SK-N-SH (cell line): ENCODE measurements around the gene LY6G5C. TPM values are rescaled to one million over a fixed set of nuclear protein-coding genes. Genes with fewer than 3 reads are reported as not detected.

Source experiments
- CTCF ChIA-PET: fragments of 300-600, 350-600 bp; formaldehyde crosslinking; extraction: SDS; loops from one replicate; lab custom pipeline; 2021; lab: Yijun Ruan, JAX
- POLR2A ChIA-PET: fragments of 350-600 bp; sonication (Branson Sonifier 250); formaldehyde crosslinking; extraction: SDS; loops from one replicate; lab custom pipeline; 2020; ENCODE audit warnings: antibody characterized with exemption, inconsistent platforms; lab: Yijun Ruan, JAX
- DNase-seq: peaks from one replicate; pipeline ENCODE4 v3.0.0; 2012
- H2AFZ ChIP-seq: fragments of 200-600 bp; sonication (generic); 2 replicates; pipeline ENCODE4 v1.8.1; 2016; ENCODE audit warnings: antibody characterized with exemption, mild to moderate bottlenecking, low read depth
- H3F3A ChIP-seq: fragments of 200-600 bp; sonication (generic); replicated peaks from 2 replicates; pipeline ENCODE3; 2016; ENCODE audit warnings: antibody characterized with exemption, mild to moderate bottlenecking; ENCODE audit not compliant: insufficient read depth
- H3K27ac ChIP-seq, 2 experiments: fragments of 200-500 bp in 1 of 2; fragments of 200-600 bp in 1 of 2; sonication (Bioruptor generic) in 1 of 2; sonication (generic), shearing (Covaris generic) in 1 of 2; 2 replicates each; pipeline versions ENCODE4 v1.5.1 to v1.6.1; 2014 to 2016; ENCODE audit warnings: low read depth in 2 of 2, inconsistent platforms in 1 of 2, low read length in 1 of 2, mild to moderate bottlenecking in 1 of 2, mixed read lengths in 1 of 2
- H3K27me3 ChIP-seq: fragments of 200-600 bp; sonication (generic), shearing (Covaris generic); 2 replicates; pipeline ENCODE4 v1.6.1; 2016; ENCODE audit warnings: mixed run types; ENCODE audit not compliant: insufficient read depth
- H3K36me3 ChIP-seq, 2 experiments: fragments of 200-500 bp in 1 of 2; fragments of 200-600 bp in 1 of 2; sonication (Bioruptor generic) in 1 of 2; sonication (generic) in 1 of 2; replicated peaks in 1 of 2; 2 replicates each; pipeline versions ENCODE3 to v1.5.1; 2014 to 2016; ENCODE audit warnings: low read length in 1 of 2, mild to moderate bottlenecking in 1 of 2; ENCODE audit not compliant: insufficient read depth in 2 of 2, control insufficient read depth in 1 of 2
- H3K4me1 ChIP-seq, 2 experiments: fragments of 200-500 bp in 1 of 2; fragments of 200-600 bp in 1 of 2; sonication (Bioruptor generic) in 1 of 2; sonication (generic), shearing (Covaris generic) in 1 of 2; 2 replicates each; pipeline versions ENCODE4 v1.5.1 to v1.6.1; 2014 to 2016; ENCODE audit warnings: low read depth in 1 of 2, low read length in 1 of 2, mixed run types in 1 of 2; ENCODE audit not compliant: insufficient read depth in 2 of 2, control insufficient read depth in 1 of 2
- H3K4me2 ChIP-seq: fragments of 200-600 bp; sonication (generic), shearing (Covaris generic); 2 replicates; pipeline ENCODE4 v1.6.1; 2017; ENCODE audit warnings: mixed run types
- H3K4me3 ChIP-seq, 2 experiments: fragments of 200-500 bp in 1 of 2; fragments of 200-600 bp in 1 of 2; sonication (Bioruptor generic) in 1 of 2; sonication (generic), shearing (Covaris generic) in 1 of 2; 2 replicates each; pipeline versions ENCODE4 v1.5.1 to v1.8.1; 2014 to 2016; ENCODE audit warnings: low read depth in 2 of 2, inconsistent platforms in 1 of 2, low read length in 1 of 2, mild to moderate bottlenecking in 1 of 2, mixed read lengths in 1 of 2, moderate library complexity in 1 of 2
- H3K79me2 ChIP-seq: fragments of 200-600 bp; sonication (generic); 2 replicates; pipeline ENCODE4 v1.8.1; 2017; ENCODE audit warnings: mild to moderate bottlenecking; ENCODE audit not compliant: insufficient read depth
- H3K9ac ChIP-seq: fragments of 200-600 bp; sonication (generic); 2 replicates; pipeline ENCODE4 v1.6.1; 2017; ENCODE audit warnings: mixed run types
- H3K9me2 ChIP-seq: fragments of 200-600 bp; sonication (generic); 2 replicates; pipeline ENCODE4 v1.6.1; 2017; ENCODE audit warnings: mixed run types
- H3K9me3 ChIP-seq: fragments of 200-600 bp; sonication (generic); 2 replicates; pipeline ENCODE4 v1.6.1; 2017; ENCODE audit warnings: mixed run types, mild to moderate bottlenecking, moderate library complexity
- H4K20me1 ChIP-seq: fragments of 200-600 bp; sonication (generic); 2 replicates; pipeline ENCODE4 v1.6.1; 2017; ENCODE audit warnings: mild to moderate bottlenecking, mixed run types; ENCODE audit not compliant: insufficient read depth
- CHD2 ChIP-seq: fragments of 150-350 bp; IDR thresholded peaks from 2 replicates; pipeline ENCODE4 v1.6.1; 2018; ENCODE audit warnings: low read length; ENCODE audit not compliant: partially characterized antibody
- EP300 ChIP-seq, 2 experiments: IDR thresholded peaks; 2 replicates each; pipeline versions ENCODE4 v1.4.0 to v1.6.1; 2012; ENCODE audit warnings: borderline replicate concordance in 1 of 2, low read depth in 1 of 2, low read length in 1 of 2
- FOSL2 ChIP-seq: IDR thresholded peaks from 2 replicates; pipeline ENCODE4 v1.4.0; 2012; ENCODE audit warnings: low read depth, mild to moderate bottlenecking, moderate library complexity, borderline replicate concordance
- FOXM1 ChIP-seq: IDR thresholded peaks from 2 replicates; pipeline ENCODE4 v1.4.0; 2012; ENCODE audit warnings: low read depth, mild to moderate bottlenecking
- GABPA ChIP-seq: IDR thresholded peaks from 2 replicates; pipeline ENCODE4 v1.4.0; 2012; ENCODE audit warnings: low read depth, mild to moderate bottlenecking
- GATA2 ChIP-seq: sonication (generic); formaldehyde crosslinking; IDR thresholded peaks from 2 replicates; pipeline ENCODE4 v1.5.0; 2020; ENCODE audit warnings: mild to moderate bottlenecking, missing genetic modification reagents
- MEF2A ChIP-seq: IDR thresholded peaks from 2 replicates; pipeline ENCODE4 v1.4.0; 2012; ENCODE audit warnings: low read depth, borderline replicate concordance
- NFIC ChIP-seq: IDR thresholded peaks from 2 replicates; pipeline ENCODE4 v1.4.0; 2012; ENCODE audit warnings: borderline replicate concordance
- POLR2AphosphoS5 ChIP-seq: IDR thresholded peaks from 2 replicates; pipeline ENCODE4 v1.6.1; 2012; ENCODE audit warnings: low read depth, low read length
- RCOR1 ChIP-seq: fragments of 150-350 bp; IDR thresholded peaks from 2 replicates; pipeline ENCODE4 v1.6.1; 2017; ENCODE audit warnings: antibody characterized with exemption, low read length
- RFX5 ChIP-seq: IDR thresholded peaks from 2 replicates; pipeline ENCODE4 v1.6.1; 2012; ENCODE audit warnings: mild to moderate bottlenecking, improper control_type of control experiment, low read length
- RXRA ChIP-seq: IDR thresholded peaks from 2 replicates; pipeline ENCODE4 v1.4.0; 2012; ENCODE audit warnings: low read depth, mild to moderate bottlenecking, borderline replicate concordance
- TAF1 ChIP-seq: IDR thresholded peaks from 2 replicates; pipeline ENCODE4 v1.6.1; 2012; ENCODE audit warnings: low read depth, mild to moderate bottlenecking, low read length, moderate library complexity, borderline replicate concordance
- TCF12 ChIP-seq: IDR thresholded peaks from 2 replicates; pipeline ENCODE4 v1.4.0; 2012
- WGBS: methylation state at CpG from one replicate; pipeline ENCODE4 v1.1.6; 2017; ENCODE audit warnings: low lambda C conversion rate; 5-methylcytosine and 5-hydroxymethylcytosine counted together
- polyA plus RNA-seq, 3 experiments: library from polyadenylated mRNA; depleted of rRNA; stranded (reverse); fragments of >200 nt; gene quantifications; 2 replicates each; pipeline ENCODE4 v1.2.3, GENCODE V29; 2012
- TF ChIP-seq, protein P1 (sequence below): IDR thresholded peaks from 2 replicates; pipeline ENCODE4; 2012
- TF ChIP-seq, protein P2 (sequence below): IDR thresholded peaks from 2 replicates; pipeline ENCODE4 v1.4.0; 2012; ENCODE audit warnings: low read depth, borderline replicate concordance
- TF ChIP-seq, protein P3 (sequence below): IDR thresholded peaks from 2 replicates; pipeline ENCODE4 v1.4.0; 2012; ENCODE audit warnings: low read depth
- TF ChIP-seq, protein P4 (sequence below): fragments of 150-350 bp; IDR thresholded peaks from 2 replicates; pipeline ENCODE4 v1.6.1; 2016; ENCODE audit warnings: mild to moderate bottlenecking, low read depth, low read length

Gene LY6G5C
- polyA plus RNA-seq, 1 of the 3 experiments (the other 2 are of a cell fraction) = 1.1 TPM

DNA sequence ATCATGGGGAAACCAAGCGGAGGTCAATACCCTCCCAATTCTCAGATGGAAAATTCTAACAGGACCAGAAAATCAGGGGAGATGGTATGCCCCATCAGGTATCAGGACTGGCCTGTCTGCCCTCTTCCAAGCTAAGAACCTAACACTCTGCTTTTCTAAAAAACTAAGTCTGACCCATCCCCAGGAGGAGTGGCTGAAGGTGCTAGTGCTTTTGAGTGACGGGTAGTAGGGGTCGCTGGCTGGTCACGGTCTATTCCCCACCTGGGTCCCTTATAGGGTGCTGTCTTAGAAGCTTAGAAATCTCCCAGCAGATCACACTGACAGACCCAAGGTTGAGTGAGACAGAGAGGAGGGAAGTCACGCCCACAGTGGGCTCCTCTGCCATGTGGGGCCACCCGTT is 12.7 kb upstream of the LY6G5C start:
- Histone ChIP-seq H3K4me3 (no peak overlapping the region), H3K36me3 (peaks cover 27 to 43% of the 10 kb centered on the region in 2 experiments), H3K9ac (no peak overlapping the region), H3K4me1 (no peaks in the 10 kb centered on the region), H3K4me2 (no peak overlapping the region), H4K20me1 (no peaks in the 10 kb centered on the region), H3K79me2 (no peaks in the 10 kb centered on the region), H3K9me3 (no peaks in the 10 kb centered on the region), H3K9me2 (no peaks in the 10 kb centered on the region)
- WGBS = 94% methylated on average over 5 of the region's 6 CpGs
- POLR2A ChIA-PET = no interaction called here
- TF ChIP-seq CHD2 (no peak), TCF12 (no peak), RXRA (no peak), RCOR1 (no peak), MEF2A (no peak), RFX5 (no peak), GATA2 (CRISPR knock-in tag) (no peak), NFIC (no peak), FOXM1 (no peak), TAF1 (no peak), FOSL2 (no peak), GABPA (no peak), POLR2AphosphoS5 (no peak), EP300 (IDR thresholded peaks at IDR 0.05; ENCODE audit: borderline replicate concordance in 1 of 2, low read depth in 1 of 2, low read length in 1 of 2) (no peak)
- TF ChIP-seq, protein P1, sequence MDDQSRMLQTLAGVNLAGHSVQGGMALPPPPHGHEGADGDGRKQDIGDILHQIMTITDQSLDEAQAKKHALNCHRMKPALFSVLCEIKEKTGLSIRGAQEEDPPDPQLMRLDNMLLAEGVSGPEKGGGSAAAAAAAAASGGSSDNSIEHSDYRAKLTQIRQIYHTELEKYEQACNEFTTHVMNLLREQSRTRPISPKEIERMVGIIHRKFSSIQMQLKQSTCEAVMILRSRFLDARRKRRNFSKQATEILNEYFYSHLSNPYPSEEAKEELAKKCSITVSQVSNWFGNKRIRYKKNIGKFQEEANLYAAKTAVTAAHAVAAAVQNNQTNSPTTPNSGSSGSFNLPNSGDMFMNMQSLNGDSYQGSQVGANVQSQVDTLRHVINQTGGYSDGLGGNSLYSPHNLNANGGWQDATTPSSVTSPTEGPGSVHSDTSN = no peak
- TF ChIP-seq, protein P2, sequence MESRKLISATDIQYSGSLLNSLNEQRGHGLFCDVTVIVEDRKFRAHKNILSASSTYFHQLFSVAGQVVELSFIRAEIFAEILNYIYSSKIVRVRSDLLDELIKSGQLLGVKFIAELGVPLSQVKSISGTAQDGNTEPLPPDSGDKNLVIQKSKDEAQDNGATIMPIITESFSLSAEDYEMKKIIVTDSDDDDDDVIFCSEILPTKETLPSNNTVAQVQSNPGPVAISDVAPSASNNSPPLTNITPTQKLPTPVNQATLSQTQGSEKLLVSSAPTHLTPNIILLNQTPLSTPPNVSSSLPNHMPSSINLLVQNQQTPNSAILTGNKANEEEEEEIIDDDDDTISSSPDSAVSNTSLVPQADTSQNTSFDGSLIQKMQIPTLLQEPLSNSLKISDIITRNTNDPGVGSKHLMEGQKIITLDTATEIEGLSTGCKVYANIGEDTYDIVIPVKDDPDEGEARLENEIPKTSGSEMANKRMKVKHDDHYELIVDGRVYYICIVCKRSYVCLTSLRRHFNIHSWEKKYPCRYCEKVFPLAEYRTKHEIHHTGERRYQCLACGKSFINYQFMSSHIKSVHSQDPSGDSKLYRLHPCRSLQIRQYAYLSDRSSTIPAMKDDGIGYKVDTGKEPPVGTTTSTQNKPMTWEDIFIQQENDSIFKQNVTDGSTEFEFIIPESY = no peak
- TF ChIP-seq, protein P3, sequence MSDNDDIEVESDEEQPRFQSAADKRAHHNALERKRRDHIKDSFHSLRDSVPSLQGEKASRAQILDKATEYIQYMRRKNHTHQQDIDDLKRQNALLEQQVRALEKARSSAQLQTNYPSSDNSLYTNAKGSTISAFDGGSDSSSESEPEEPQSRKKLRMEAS = no peak
- TF ChIP-seq, protein P4, sequence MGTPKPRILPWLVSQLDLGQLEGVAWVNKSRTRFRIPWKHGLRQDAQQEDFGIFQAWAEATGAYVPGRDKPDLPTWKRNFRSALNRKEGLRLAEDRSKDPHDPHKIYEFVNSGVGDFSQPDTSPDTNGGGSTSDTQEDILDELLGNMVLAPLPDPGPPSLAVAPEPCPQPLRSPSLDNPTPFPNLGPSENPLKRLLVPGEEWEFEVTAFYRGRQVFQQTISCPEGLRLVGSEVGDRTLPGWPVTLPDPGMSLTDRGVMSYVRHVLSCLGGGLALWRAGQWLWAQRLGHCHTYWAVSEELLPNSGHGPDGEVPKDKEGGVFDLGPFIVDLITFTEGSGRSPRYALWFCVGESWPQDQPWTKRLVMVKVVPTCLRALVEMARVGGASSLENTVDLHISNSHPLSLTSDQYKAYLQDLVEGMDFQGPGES = no peak
- TF ChIP-seq, all 33 proteins: peak for 0
- H3F3A ChIP-seq = no peaks in the 10 kb centered on the region
- no peak overlapping the region for H2AFZ ChIP-seq
- no peaks in the 10 kb centered on the region for H3K27me3 ChIP-seq
- H3K27ac ChIP-seq = no peak overlapping the region
- DNase-seq = no peak
- CTCF ChIA-PET = interaction anchor here (0.6 to 4.5 kb wide), 7 partner anchors 9 to 147 kb away, joined by 3 to 29 read pairs (median 3); partner anchors contain the start of genes ATP6V1G2 and LY6G5C
